ENCODE results near the gene NEDD4. TPM values are rescaled to one million over a fixed set of nuclear protein-coding genes. Genes with fewer than 3 reads are reported as not detected.
"Not testable (repeated sequence)": the region's sequence is repeated elsewhere in the genome, so short reads cannot be mapped to it uniquely, and the experiment has no call there.

Gene NEDD4
- polyA plus RNA-seq, 1 donor from 2014 or later: 0.44 TPM

DNA sequence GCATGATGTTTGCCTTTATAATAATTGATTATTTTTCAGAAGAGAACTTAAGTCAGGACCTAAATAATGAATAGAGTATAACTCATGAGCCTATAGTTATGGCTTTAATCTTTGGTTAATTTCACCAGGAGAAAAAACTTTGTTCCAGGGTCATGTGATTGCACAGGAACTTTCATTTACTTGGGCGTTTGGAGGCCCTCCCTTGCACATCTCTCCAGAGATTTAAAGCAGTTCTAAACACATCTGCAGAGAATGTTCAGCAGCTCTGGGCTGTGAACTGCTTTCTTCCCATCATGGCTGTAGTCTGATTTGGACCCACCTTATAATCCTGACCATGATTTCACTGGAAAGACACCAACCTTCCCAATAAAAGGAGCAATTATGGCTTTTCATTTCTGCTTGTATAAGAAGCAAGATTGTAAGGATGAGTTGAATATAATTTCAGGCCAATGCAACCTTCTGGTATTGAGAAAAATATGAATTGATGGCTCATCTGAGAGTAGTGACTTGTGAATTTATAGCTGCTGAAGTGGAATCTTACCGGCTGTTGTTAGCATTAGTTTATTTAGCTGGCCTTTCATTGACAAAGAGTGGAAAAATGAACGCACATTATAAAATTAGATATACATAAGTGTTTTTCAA lies 169.6 kb downstream of the NEDD4 start:
- no peak overlapping the region for H3K4me3 Mint-ChIP-seq
- H3K27ac Mint-ChIP-seq: no peak overlapping the region
- peaks cover 5% of the 10 kb centered on the region for H3K27me3 Mint-ChIP-seq
- no peaks in the 10 kb centered on the region for H3K36me3 Mint-ChIP-seq
- peaks cover 0 to 2% (median 0%) of the 10 kb centered on the region in 3 donors for H3K9me3 Mint-ChIP-seq
- H3K4me1 Mint-ChIP-seq: no peaks in the 10 kb centered on the region

DNA sequence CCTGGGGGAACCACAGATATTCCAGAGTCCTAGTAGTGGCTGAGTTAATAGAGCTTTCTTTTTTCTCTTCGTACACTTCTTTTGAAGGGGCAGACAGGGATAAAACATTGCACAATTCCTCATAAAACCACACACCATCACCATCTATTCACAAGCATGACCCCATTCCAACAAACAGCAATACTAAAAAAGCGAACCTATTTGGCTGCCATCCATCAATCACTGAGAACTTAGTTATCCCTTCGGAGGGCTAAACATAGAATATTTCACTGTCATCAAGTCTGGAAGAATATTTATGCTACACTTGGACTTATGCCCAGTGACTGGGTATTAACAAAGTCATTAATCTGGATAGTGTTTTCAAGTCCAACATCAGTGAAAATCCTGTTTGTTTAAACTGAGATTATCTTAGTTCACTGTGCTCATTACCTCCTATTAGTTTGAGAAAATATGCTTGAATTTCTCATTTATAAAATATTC lies 170.2 kb downstream of the NEDD4 start:
- Mint-ChIP-seq H3K27me3 (peaks cover 5% of the 10 kb centered on the region), H3K36me3 (no peaks in the 10 kb centered on the region), H3K4me1 (no peaks in the 10 kb centered on the region), H3K27ac (no peak overlapping the region), H3K9me3 (peaks cover 0 to 2% (median 0%) of the 10 kb centered on the region in 3 donors), H3K4me3 (no peak overlapping the region)

DNA sequence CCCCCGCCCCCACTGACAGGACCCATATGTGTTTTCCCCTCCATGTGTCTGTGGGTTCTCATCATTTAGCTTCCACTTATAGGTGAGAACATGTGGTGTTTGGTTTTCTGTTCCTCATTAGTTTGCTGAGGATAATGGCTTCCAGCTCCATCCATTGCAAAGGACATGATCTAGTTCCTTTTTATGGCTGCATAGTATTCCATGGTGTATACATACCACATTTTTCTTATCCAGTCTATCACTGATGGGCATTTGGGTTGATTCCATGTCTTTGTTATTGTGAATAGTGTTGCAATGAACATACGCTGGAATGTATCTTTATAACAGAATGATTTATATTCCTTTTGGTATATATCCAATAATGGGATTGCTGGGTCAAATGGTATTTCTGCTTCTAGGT lies 171.7 kb downstream of the NEDD4 start:
- H3K27me3 Mint-ChIP-seq, H3K9me3 Mint-ChIP-seq, H3K27ac Mint-ChIP-seq, H3K4me3 Mint-ChIP-seq, H3K36me3 Mint-ChIP-seq, H3K4me1 Mint-ChIP-seq: not testable (repeated sequence)

DNA sequence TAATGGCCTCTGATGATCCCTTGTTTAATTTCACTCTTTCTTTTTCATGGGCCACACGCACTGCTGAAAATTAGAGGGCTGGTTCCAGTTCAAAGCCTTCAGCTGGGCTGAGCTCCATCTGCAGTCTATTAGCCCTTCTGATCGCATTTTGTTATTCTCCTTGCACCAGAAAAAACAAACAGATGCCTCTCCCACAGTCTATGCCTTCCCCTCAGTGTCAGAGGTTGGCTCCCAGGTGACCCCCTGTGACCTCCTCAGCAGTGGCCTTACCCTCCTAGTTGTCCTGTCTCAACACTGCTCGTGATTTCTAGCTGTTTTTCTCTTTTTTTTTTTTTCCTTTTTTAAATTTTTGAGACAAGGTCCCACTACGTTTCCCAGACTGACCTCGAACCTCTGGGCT lies 173.4 kb downstream of the NEDD4 start:
- Mint-ChIP-seq H3K36me3 (no peaks in the 10 kb centered on the region), H3K27ac (no peak overlapping the region), H3K27me3 (peaks cover 5% of the 10 kb centered on the region), H3K9me3 (peaks cover 0 to 2% (median 0%) of the 10 kb centered on the region in 3 donors), H3K4me1 (no peaks in the 10 kb centered on the region), H3K4me3 (no peak overlapping the region)

DNA sequence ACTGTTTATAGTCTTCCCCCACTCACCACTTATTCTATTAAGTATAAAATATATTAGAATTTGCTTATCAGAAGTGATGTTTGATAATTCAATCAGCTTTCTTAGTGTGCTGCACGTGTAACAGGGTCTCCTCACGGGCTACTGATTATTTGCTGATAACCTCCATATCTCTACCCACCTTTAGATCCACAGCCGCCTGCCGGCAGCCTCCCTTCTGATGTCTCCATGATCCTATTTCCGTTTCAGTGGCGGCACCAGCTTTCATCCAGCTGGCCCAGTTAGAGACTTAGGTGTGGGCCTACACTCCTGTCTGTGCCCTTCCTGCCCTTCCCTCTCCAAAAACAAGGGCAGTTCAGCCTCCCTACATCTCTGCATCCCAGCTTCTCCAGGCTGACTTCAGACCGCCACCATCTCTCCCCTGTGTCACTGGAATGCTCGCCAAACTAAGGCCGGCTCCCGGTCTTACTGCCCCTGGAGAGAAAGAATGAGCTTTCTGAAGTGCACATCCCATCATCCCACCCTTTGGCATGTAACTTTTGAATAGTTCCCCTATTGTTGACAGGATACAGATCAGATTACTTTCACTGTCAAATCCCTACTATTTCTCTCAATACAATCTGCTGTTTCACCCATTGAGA lies 173.9 kb downstream of the NEDD4 start:
- H3K4me3 Mint-ChIP-seq: no peak overlapping the region
- no peaks in the 10 kb centered on the region for H3K36me3 Mint-ChIP-seq
- H3K27me3 Mint-ChIP-seq: peaks cover 5% of the 10 kb centered on the region
- H3K27ac Mint-ChIP-seq: no peak overlapping the region
- peaks cover 0 to 2% (median 0%) of the 10 kb centered on the region in 3 donors for H3K9me3 Mint-ChIP-seq
- H3K4me1 Mint-ChIP-seq: no peaks in the 10 kb centered on the region

DNA sequence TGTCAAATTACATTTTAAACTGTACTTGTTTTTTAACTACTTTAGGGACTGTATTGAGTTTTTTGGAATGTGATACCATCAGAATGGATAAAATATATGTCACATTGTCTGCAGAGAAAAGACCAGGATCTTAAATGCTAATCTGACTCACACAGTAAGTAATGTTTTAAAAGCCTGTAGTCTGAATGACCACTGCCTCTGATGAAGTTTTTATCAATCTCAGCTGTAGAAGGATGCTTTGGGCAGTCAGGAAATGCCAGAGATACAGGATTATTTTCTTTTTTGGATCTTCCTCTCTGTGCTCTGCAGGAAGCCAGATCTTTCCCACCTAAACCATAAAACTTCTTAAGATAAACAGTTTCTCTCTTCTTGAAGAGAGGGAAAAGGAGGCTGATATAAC lies 177.4 kb downstream of the NEDD4 start:
- H3K9me3 Mint-ChIP-seq: no peaks in the 10 kb centered on the region
- H3K4me1 Mint-ChIP-seq: no peaks in the 10 kb centered on the region
- H3K4me3 Mint-ChIP-seq: no peak overlapping the region
- H3K27ac Mint-ChIP-seq: no peak overlapping the region
- H3K36me3 Mint-ChIP-seq: no peaks in the 10 kb centered on the region
- H3K27me3 Mint-ChIP-seq: peaks cover 5% of the 10 kb centered on the region

DNA sequence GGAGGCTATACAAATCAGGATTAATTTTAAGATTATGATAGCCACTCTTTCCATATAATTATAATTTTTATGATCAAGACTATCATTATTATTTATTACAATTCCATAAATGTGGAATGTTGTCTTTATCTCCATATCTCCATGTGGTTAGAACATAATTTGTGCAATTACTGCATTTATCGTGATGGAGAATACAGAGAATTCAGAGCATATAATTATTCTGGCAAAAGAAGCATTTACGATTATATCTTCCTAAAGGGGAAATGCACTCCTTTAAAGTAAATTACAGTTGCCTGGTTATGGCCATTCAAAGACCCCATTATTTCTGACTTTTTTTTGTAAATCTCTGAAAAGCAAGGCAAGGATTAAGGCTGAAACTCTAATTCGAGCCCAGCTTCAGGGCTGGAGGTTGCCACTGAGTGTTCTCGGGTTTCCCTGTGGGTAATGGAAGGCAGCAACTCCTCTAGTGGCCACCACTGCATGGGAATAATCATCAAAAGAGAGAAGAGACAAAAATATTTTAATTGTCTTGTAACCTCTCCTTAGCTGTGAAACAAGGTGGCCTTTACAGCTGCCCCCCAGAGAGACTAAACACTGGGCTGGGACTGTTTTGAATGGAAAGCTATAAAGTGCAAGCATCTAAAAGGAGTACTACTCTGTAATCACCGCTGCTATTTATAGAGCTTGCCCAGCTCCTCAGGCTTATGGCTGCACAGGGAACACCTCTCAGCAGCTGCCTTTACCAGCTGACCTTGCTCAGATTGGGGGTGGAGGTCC lies 190.6 kb downstream of the NEDD4 start:
- peaks cover 14% of the 10 kb centered on the region for H3K27me3 Mint-ChIP-seq
- no peaks in the 10 kb centered on the region for H3K36me3 Mint-ChIP-seq
- H3K4me3 Mint-ChIP-seq: no peak overlapping the region
- H3K27ac Mint-ChIP-seq: no peak overlapping the region
- peaks cover 0 to 4% (median 0%) of the 10 kb centered on the region in 3 donors for H3K4me1 Mint-ChIP-seq
- no peaks in the 10 kb centered on the region for H3K9me3 Mint-ChIP-seq

DNA sequence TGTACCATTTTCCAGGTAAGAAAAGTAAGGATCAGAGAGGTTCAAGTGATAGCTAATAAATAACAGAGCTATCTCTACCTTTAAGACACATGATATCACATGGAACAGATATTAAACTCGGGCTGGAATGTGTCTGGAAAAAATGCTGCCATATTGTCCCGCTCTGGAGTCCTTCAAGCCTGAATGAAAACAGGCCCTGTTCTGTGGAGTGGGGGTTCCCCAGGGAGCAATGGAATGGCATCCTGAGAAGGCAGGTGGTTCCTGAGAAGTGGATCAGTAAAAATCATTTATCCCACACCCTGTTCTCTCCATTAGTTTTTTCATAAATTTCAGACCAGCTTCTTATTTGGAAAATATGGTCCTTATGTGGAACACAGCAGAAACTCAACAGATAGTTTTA lies 193.2 kb downstream of the NEDD4 start:
- H3K27me3 Mint-ChIP-seq: peaks cover 19% of the 10 kb centered on the region
- peaks cover 0 to 4% (median 0%) of the 10 kb centered on the region in 3 donors for H3K4me1 Mint-ChIP-seq
- no peak overlapping the region for H3K4me3 Mint-ChIP-seq
- H3K9me3 Mint-ChIP-seq: peaks cover 0 to 10% (median 0%) of the 10 kb centered on the region in 3 donors
- H3K36me3 Mint-ChIP-seq: peaks cover 2% of the 10 kb centered on the region
- H3K27ac Mint-ChIP-seq: no peak overlapping the region

DNA sequence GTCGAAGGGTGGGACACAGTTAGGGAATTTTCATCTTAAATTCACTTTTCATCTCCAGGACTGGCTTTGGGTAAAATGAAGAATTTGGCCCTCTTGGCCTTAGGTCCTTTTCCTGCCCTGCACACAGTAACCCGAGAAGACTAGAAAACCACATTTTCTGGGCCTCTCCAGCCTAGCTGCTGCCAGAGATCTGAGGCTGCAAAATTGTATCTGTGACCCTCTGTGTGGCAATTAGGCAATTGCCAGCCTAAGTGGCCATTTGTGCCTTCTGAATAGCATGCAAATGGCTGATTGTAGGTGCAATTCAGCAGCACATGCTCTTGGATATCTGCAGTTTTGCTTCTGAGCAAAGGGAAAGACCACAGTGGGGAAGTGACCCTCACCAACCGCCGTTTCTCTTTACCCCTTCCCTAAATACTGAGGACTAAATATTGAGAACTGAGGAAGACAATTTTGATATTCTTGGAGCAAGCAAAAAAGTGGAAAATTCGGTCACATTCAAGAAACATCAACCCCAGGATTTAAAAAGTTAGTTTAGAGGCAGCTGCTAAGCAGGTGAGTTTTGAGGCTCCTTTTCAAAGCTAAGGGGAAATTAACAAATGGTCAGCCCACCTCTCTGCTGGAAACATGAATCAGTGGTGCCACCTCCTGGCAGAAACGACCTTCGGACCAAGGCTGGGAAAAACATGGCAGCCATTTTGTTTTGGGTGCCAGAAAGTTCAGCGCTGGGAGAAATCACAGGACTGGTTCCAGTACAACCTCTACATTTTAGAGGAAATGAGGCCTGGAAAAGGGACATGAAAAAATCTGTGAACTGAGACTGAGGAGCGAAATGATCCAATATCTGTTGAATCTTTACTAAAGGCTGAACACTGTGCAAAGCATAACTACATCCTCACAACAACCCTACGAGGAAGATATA lies 193.9 kb downstream of the NEDD4 start:
- Mint-ChIP-seq H3K27ac (no peak overlapping the region), H3K4me1 (peaks cover 0 to 4% (median 0%) of the 10 kb centered on the region in 3 donors)

DNA sequence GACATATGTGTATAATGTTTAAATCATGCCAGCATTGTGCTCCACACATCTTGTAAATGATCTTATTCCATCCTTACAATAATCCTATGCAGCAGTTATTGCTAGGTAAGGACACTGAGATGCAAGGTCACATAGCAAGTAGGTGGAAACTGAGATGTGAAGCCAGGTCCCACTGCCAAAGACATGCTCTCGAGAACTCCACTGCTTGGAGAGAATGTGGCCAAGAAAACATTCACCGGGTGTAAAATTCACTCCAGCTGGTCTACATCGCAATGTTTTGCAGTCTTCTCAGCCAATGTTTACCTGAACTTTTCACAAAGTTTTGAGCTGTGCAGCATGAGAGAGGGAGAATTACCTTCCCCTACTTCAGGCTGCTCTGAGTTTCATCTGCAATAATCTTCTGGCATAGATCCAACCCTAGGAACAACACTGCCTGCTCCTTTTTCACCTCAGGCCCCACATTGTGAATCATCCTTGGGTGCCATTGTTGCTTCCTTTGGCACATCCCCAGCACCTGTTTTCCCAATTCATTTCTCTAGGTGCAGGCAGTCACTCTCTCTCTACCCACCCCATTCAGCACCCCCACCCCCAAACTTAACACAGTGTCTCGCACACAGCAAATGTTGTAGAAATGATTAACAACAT lies 197.0 kb downstream of the NEDD4 start:
- Mint-ChIP-seq H3K27me3 (peaks cover 16% of the 10 kb centered on the region), H3K4me3 (no peak overlapping the region), H3K36me3 (peaks cover 2% of the 10 kb centered on the region), H3K27ac (no peak overlapping the region), H3K4me1 (peaks cover 0 to 4% (median 0%) of the 10 kb centered on the region in 3 donors), H3K9me3 (peaks cover 2 to 19% (median 14%) of the 10 kb centered on the region in 3 donors)

More for the DNA sequence above, 193.9 kb downstream of the NEDD4 start:
- H3K9me3 Mint-ChIP-seq: peaks cover 0 to 14% (median 5%) of the 10 kb centered on the region in 3 donors
- H3K36me3 Mint-ChIP-seq: peaks cover 2% of the 10 kb centered on the region
- H3K4me3 Mint-ChIP-seq: peak overlapping the region in 1 of 4 donors; percentile 58
- H3K27me3 Mint-ChIP-seq: peaks cover 17% of the 10 kb centered on the region

DNA sequence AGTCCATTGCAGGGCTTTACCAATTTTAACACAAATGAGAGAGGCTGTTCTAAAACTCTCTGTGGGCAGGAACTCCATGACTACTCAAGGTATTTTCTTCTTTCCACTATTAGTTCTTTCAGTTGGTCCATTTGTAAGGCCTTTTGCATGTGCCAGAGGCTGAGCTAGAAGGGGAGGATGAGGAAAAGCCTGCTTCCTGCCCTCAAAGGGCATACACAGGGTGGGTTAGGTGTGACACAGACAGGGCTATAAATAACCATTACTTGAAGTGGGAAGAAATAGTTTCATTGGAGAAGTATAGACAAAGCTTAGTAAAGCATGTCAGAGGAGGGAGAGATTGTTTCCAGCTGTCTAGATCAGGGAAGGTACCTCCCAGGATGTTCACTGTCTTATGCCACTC lies 198.4 kb downstream of the NEDD4 start:
- H3K27ac Mint-ChIP-seq: no peak overlapping the region

DNA sequence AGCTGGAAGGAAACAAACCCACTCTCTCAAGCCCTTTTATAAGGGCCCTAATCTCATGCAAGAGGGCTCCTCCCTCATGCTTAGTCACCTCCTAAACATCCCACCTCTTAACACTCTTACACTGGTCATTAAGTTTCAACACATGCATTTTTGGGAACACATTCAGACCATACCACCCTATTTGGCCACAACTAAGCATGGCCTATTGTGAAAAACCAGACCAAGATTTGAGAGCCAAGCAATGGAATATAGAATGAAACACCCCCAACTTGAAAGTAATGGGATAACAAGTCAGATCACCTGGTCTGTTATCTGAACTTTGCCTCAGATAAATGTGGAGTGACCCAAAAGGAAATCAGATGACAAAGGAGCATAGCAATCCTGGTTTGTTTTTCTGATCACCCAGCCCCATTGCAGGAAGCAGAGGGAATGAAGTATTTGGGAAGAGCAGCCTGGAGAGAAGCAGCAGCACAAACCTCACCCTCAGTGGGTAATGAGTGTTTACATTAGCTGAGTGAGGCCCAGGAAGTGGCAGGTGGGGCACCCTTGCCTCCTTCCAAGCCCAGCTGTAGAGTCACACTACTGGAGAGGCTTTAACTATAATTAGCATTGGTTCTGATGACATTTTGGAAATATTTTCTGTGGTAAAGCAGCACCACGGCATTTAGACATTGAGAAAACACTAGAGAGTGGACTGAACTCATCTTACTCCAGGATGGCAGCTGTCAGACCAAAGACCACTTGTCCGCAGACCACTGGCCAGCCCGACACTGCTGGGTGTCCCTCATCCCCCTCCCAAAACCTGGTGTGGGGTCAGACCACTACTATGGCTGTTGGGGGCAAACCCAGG lies 201.6 kb downstream of the NEDD4 start:
- Mint-ChIP-seq H3K27ac (no peak overlapping the region), H3K4me3 (no peak overlapping the region), H3K9me3 (peaks cover 2 to 19% (median 13%) of the 10 kb centered on the region in 3 donors), H3K4me1 (no peaks in the 10 kb centered on the region), H3K36me3 (peaks cover under 1% of the 10 kb centered on the region), H3K27me3 (peaks cover 9% of the 10 kb centered on the region)

More for the DNA sequence above, 198.4 kb downstream of the NEDD4 start:
- peaks cover 2 to 19% (median 14%) of the 10 kb centered on the region in 3 donors for H3K9me3 Mint-ChIP-seq
- H3K4me3 Mint-ChIP-seq: no peak overlapping the region
- H3K4me1 Mint-ChIP-seq: peaks cover 0 to 4% (median 0%) of the 10 kb centered on the region in 3 donors
- H3K36me3 Mint-ChIP-seq: peaks cover 2% of the 10 kb centered on the region
- H3K27me3 Mint-ChIP-seq: peaks cover 12% of the 10 kb centered on the region

DNA sequence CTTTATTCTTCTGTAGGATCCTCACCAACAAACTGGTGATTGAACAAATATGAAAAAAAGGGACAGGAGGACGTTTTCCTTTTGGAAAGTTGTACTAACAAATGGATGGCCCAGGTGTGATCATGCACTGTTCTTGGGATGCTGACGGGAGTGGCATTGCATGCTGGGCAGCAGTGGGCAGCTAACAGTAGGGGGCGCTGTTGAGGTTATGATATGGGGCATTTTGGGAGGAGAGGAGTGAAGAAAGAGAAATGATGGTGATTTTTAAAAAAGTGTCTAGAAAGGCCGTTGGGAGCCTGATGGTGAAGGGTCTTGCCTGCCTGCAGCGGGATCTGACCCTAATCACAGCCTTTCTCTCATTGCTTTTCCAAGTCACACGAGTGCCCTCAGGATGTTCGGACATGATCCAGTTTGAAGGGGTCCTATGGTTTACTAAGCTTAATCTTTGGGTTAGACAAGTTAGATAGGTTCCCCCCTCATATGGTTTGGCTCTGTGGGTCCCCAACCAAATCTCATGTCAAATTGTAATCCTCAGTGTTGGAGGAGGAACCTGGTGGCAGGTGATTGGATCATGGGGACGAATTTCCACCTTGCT lies 204.2 kb downstream of the NEDD4 start:
- H3K4me3 Mint-ChIP-seq: no peak overlapping the region
- H3K4me1 Mint-ChIP-seq: no peaks in the 10 kb centered on the region
- H3K9me3 Mint-ChIP-seq: peaks cover 0 to 13% (median 2%) of the 10 kb centered on the region in 3 donors
- no peaks in the 10 kb centered on the region for H3K36me3 Mint-ChIP-seq
- H3K27me3 Mint-ChIP-seq: peaks cover 6% of the 10 kb centered on the region
- no peak overlapping the region for H3K27ac Mint-ChIP-seq

Data from IgD-negative memory B cell (primary cell).